Mesenchymal stem cell (in vitro differentiated cells and primary cell): Measurements from ENCODE around the gene ADAM22.

ENCODE experiments used
- DNase-seq: peaks from one replicate; pipeline ENCODE4 v3.0.0-alpha.2; 2013
- H2AFZ ChIP-seq: one replicate; pipeline ENCODE4 v1.6.1; 2013; ENCODE audit warnings: low read depth, mild to moderate bottlenecking, control low read depth, inconsistent platforms, low read length, moderate library complexity
- H2AK5ac ChIP-seq: 2 replicates; pipeline ENCODE4 v1.6.1; 2013; ENCODE audit warnings: low read length, moderate library complexity, mild to moderate bottlenecking, inconsistent platforms; ENCODE audit not compliant: severe bottlenecking
- H2BK120ac ChIP-seq: one replicate; pipeline ENCODE4 v1.6.1; 2013; ENCODE audit warnings: low read depth, mild to moderate bottlenecking, inconsistent platforms, low read length, moderate library complexity
- H2BK12ac ChIP-seq, 2 experiments: one replicate each; pipeline ENCODE4 v1.6.1; 2013; ENCODE audit warnings: inconsistent platforms in 2 of 2, low read length in 2 of 2, mild to moderate bottlenecking in 2 of 2, moderate library complexity in 2 of 2, control low read depth in 1 of 2
- H2BK15ac ChIP-seq: one replicate; pipeline ENCODE4 v1.6.1; 2013; ENCODE audit warnings: mild to moderate bottlenecking, low read depth, inconsistent platforms; ENCODE audit not compliant: poor library complexity, severe bottlenecking
- H2BK5ac ChIP-seq: 2 replicates; pipeline ENCODE4 v1.6.1; 2013; ENCODE audit warnings: low read depth, mild to moderate bottlenecking, low read length, control low read depth, inconsistent platforms; ENCODE audit not compliant: poor library complexity, severe bottlenecking
- H3K14ac ChIP-seq, 2 experiments: one replicate each; pipeline ENCODE4 v1.6.1; 2013; ENCODE audit warnings: inconsistent platforms in 2 of 2, low read length in 2 of 2, control low read depth in 1 of 2, mild to moderate bottlenecking in 1 of 2, moderate library complexity in 1 of 2
- H3K18ac ChIP-seq, 2 experiments: one replicate each; pipeline ENCODE4 v1.6.1; 2013; ENCODE audit warnings: inconsistent platforms in 2 of 2, low read length in 2 of 2, control low read depth in 1 of 2, low read depth in 1 of 2, mild to moderate bottlenecking in 1 of 2
- H3K23ac ChIP-seq, 2 experiments: one replicate each; pipeline ENCODE4 v1.6.1; 2013; ENCODE audit warnings: inconsistent platforms in 2 of 2, low read length in 2 of 2, mild to moderate bottlenecking in 2 of 2, moderate library complexity in 2 of 2, control low read depth in 1 of 2
- H3K27ac ChIP-seq: 2 replicates; pipeline ENCODE4 v1.5.1; 2013; ENCODE audit warnings: mild to moderate bottlenecking, moderate library complexity, low read length, control low read depth, inconsistent platforms; ENCODE audit not compliant: poor library complexity, severe bottlenecking
- H3K27me3 ChIP-seq, 2 experiments: 2 replicates each; pipeline versions ENCODE4 v1.6.1 to v1.7.0; 2013; ENCODE audit warnings: low read length in 2 of 2, mild to moderate bottlenecking in 2 of 2, moderate library complexity in 2 of 2, control low read depth in 1 of 2, inconsistent platforms in 1 of 2; ENCODE audit not compliant: control insufficient read depth in 1 of 2, insufficient read depth in 1 of 2
- H3K36me3 ChIP-seq, 2 experiments: 2 replicates each; pipeline versions ENCODE4 v1.6.1 to v1.7.0; 2013; ENCODE audit warnings: low read length in 2 of 2, control low read depth in 1 of 2, inconsistent platforms in 1 of 2, low read depth in 1 of 2, mild to moderate bottlenecking in 1 of 2; ENCODE audit not compliant: insufficient read depth in 2 of 2, control insufficient read depth in 1 of 2
- H3K4ac ChIP-seq, 2 experiments: one replicate each; pipeline ENCODE4 v1.6.1; 2013; ENCODE audit warnings: inconsistent platforms in 2 of 2, low read length in 2 of 2, mild to moderate bottlenecking in 2 of 2, moderate library complexity in 2 of 2, control low read depth in 1 of 2, low read depth in 1 of 2
- H3K4me1 ChIP-seq: 2 replicates; pipeline ENCODE4 v1.6.1; 2013; ENCODE audit warnings: low read depth, low read length, control low read depth; ENCODE audit not compliant: control insufficient read depth, insufficient read depth
- H3K4me2 ChIP-seq: 2 replicates; pipeline ENCODE4 v1.6.1; 2013; ENCODE audit warnings: low read length, mild to moderate bottlenecking, inconsistent platforms; ENCODE audit not compliant: poor library complexity, severe bottlenecking
- H3K4me3 ChIP-seq, 2 experiments: 2 replicates each; pipeline versions ENCODE4 v1.5.1 to v1.7.0; 2013; ENCODE audit warnings: low read length in 2 of 2, mild to moderate bottlenecking in 2 of 2, control low read depth in 1 of 2, low read depth in 1 of 2; ENCODE audit not compliant: insufficient read depth in 1 of 2
- H3K79me1 ChIP-seq: replicated peaks from 2 replicates; pipeline ENCODE4 v1.6.1; 2013; ENCODE audit warnings: mild to moderate bottlenecking, control low read depth, low read length, inconsistent platforms; ENCODE audit not compliant: poor library complexity, severe bottlenecking
- H3K9ac ChIP-seq: 2 replicates; pipeline ENCODE4 v1.7.0; 2013; ENCODE audit warnings: mild to moderate bottlenecking, low read length, moderate library complexity
- H3K9me3 ChIP-seq: 2 replicates; pipeline ENCODE4 v1.7.0; 2013; ENCODE audit warnings: mild to moderate bottlenecking, low read length; ENCODE audit not compliant: control insufficient read depth
- H4K8ac ChIP-seq: one replicate; pipeline ENCODE4 v1.6.1; 2013; ENCODE audit warnings: inconsistent platforms, mild to moderate bottlenecking, low read length, moderate library complexity
- H4K91ac ChIP-seq: one replicate; pipeline ENCODE4 v1.6.1; 2013; ENCODE audit warnings: mild to moderate bottlenecking, low read length, inconsistent platforms
- WGBS: methylation state at CpG from one replicate; pipeline ENCODE4 v1.1.7; 2013; ENCODE audit warnings: mixed read lengths; 5-methylcytosine and 5-hydroxymethylcytosine counted together

The ADAM22 gene

GRCh38 chr7:88239852-88240251 is 305.8 kb downstream of the ADAM22 start:
- Histone ChIP-seq H2AK5ac (no peak overlapping the region), H3K23ac (no peak overlapping the region), H3K4ac (no peak overlapping the region), H2BK12ac (no peak overlapping the region), H2BK120ac (no peak overlapping the region), H3K4me1 (no peaks in the 10 kb centered on the region), H3K27ac (no peak overlapping the region), H3K4me3 (no peak overlapping the region), H2BK15ac (no peak overlapping the region), H3K18ac (no peak overlapping the region), H3K27me3 (no peaks in the 10 kb centered on the region), H2BK5ac (no peak overlapping the region), H3K4me2 (no peak overlapping the region), H2AFZ (no peak overlapping the region), H3K36me3 (no peaks in the 10 kb centered on the region), H3K79me1 (no peaks in the 10 kb centered on the region), H3K14ac (no peak overlapping the region), H4K91ac (no peak overlapping the region), H3K9ac (no peak overlapping the region), H3K9me3 (no peaks in the 10 kb centered on the region), H4K8ac (no peak overlapping the region)
- no CpG with 5 or more reads among the region's 1 CpG for WGBS
- DNase-seq: no peak

GRCh38 chr7:88243345-88243909 is 309.4 kb downstream of the ADAM22 start:
- no peak overlapping the region for H3K4me3 ChIP-seq
- no peaks in the 10 kb centered on the region for H3K27me3 ChIP-seq
- peak overlapping the region; percentile 1 for H3K9ac ChIP-seq
- H2BK12ac ChIP-seq: no peak overlapping the region
- H2BK15ac ChIP-seq: no peak overlapping the region
- WGBS: 69% methylated on average over 1 of the region's 2 CpGs
- no peak overlapping the region for H2BK5ac ChIP-seq
- no peak overlapping the region for H2AFZ ChIP-seq
- no peak overlapping the region for H2BK120ac ChIP-seq
- H3K9me3 ChIP-seq: no peaks in the 10 kb centered on the region
- H3K27ac ChIP-seq: no peak overlapping the region
- no peaks in the 10 kb centered on the region for H3K4me1 ChIP-seq
- DNase-seq: peak; percentile 43
- no peak overlapping the region for H3K4me2 ChIP-seq
- no peaks in the 10 kb centered on the region for H3K79me1 ChIP-seq
- H3K18ac ChIP-seq: no peak overlapping the region
- H3K36me3 ChIP-seq: no peaks in the 10 kb centered on the region
- no peak overlapping the region for H3K23ac ChIP-seq
- H4K8ac ChIP-seq: no peak overlapping the region
- H2AK5ac ChIP-seq: no peak overlapping the region
- H3K14ac ChIP-seq: no peak overlapping the region
- H4K91ac ChIP-seq: no peak overlapping the region
- no peak overlapping the region for H3K4ac ChIP-seq

- H3K9me3 ChIP-seq: no peaks in the 10 kb centered on the region
- H2BK15ac ChIP-seq: no peak overlapping the region
- no peak overlapping the region for H3K23ac ChIP-seq
- H2BK120ac ChIP-seq: no peak overlapping the region
- H2BK5ac ChIP-seq: no peak overlapping the region
- H3K14ac ChIP-seq: no peak overlapping the region
- no peak overlapping the region for H3K4ac ChIP-seq
- no peak overlapping the region for H2BK12ac ChIP-seq
- no peaks in the 10 kb centered on the region for H3K4me1 ChIP-seq
- H3K79me1 ChIP-seq: no peaks in the 10 kb centered on the region
- no peak overlapping the region for H4K8ac ChIP-seq
- H3K36me3 ChIP-seq: no peaks in the 10 kb centered on the region
- no peak overlapping the region for H3K27ac ChIP-seq
- H2AK5ac ChIP-seq: no peak overlapping the region
- H3K9ac ChIP-seq: no peak overlapping the region
- H3K4me2 ChIP-seq: no peak overlapping the region
- no peak overlapping the region for H4K91ac ChIP-seq
- H3K18ac ChIP-seq: no peak overlapping the region
- WGBS: no CpG with 5 or more reads among the region's 1 CpG
- no peak overlapping the region for H2AFZ ChIP-seq
- DNase-seq: no peak
- H3K27me3 ChIP-seq: no peaks in the 10 kb centered on the region
- H3K4me3 ChIP-seq: no peak overlapping the region
Measured at GRCh38 chr7:88244258-88244657, 310.2 kb downstream of the ADAM22 start.
